Measurements from ENCODE around the gene LNX1. TPM values are rescaled to one million over a fixed set of nuclear protein-coding genes. Genes with fewer than 3 reads are reported as not detected.

Gene LNX1
- total and polyA plus RNA-seq, 10 of the 15 experiments (the other 5 are each of a cell fraction or from before 2014, with no cell fraction given), result 0.72 to 1.4 (median 1.0) TPM

GRCh38 chr4:53453385-53453784 is 137.9 kb downstream of the LNX1 start:
- no peaks in the 10 kb centered on the region for H3K79me2 ChIP-seq (ENCODE audit: control insufficient read depth, insufficient read depth, low read length)
- H4K20me1 ChIP-seq (ENCODE audit: control insufficient read depth, insufficient read depth), result no peaks in the 10 kb centered on the region
- no peak for FAIRE-seq
- no peaks in the 10 kb centered on the region for H3K4me1 ChIP-seq (ENCODE audit: control insufficient read depth, insufficient read depth, low read length)
- no peak for DNase-seq (ENCODE audit: low read depth, low spot score)
- no TSS peak for BruUV-seq (replicated peaks)
- ChIA-PET POLR2A (no interaction called here), CTCF (no interaction called here), SMC1A (ENCODE audit: uncharacterized antibody, unreplicated experiment) (interaction anchor here (0.8 to 1.2 kb wide), 3 partner anchors 23 to 103 kb away, joined by 3 read pairs; no protein-coding TSS in a partner anchor), RAD21 (ENCODE audit: unreplicated experiment) (no interaction called here)
- no peaks in the 10 kb centered on the region for H3K9me3 ChIP-seq (replicated peaks; ENCODE audit: control insufficient read depth, insufficient read depth, low read length)
- no peak for TF ChIP-seq POU2F2 (IDR thresholded peaks at IDR 0.05; ENCODE audit: borderline replicate concordance, low read depth, low read length)
- TF ChIP-seq SREBF2 (IDR thresholded peaks at IDR 0.05; ENCODE audit: low read length), result no peak
- no peak for TF ChIP-seq JUNB (IDR thresholded peaks at IDR 0.05)
- TF ChIP-seq YBX1 (IDR thresholded peaks at IDR 0.05), result no peak
- no peak for TF ChIP-seq EZH2 (IDR thresholded peaks at IDR 0.05; ENCODE audit: borderline replicate concordance, control insufficient read depth, low read depth, low read length)
- H3K27me3 ChIP-seq (replicated peaks in 1 of 2; ENCODE audit: control insufficient read depth in 2 of 2, insufficient read depth in 2 of 2, low read length in 1 of 2), result no peaks in the 10 kb centered on the region
- no peak overlapping the region for H2AFZ ChIP-seq (ENCODE audit: control insufficient read depth, low read depth, low read length)
- no peak for ATAC-seq
- H3K27ac ChIP-seq (ENCODE audit: control insufficient read depth, insufficient read depth), result no peak overlapping the region
- H3K4me2 ChIP-seq (ENCODE audit: control insufficient read depth, insufficient read depth), result no peak overlapping the region
- in situ Hi-C loops (cut with MboI), result no loop called here
- 96% methylated on average over 2 of the region's 2 CpGs for WGBS (ENCODE audit: insufficient coverage, insufficient replicate concordance, low lambda C conversion rate, missing lambda C conversion rate)
- intact Hi-C loops (cut with micrococcal nuclease; ENCODE audit: unreplicated experiment), result no loop called here
- H3K9ac ChIP-seq (ENCODE audit: control insufficient read depth, insufficient read depth, low read length), result no peak overlapping the region
- peaks cover 2 to 17% of the 10 kb centered on the region in 2 experiments for H3K36me3 ChIP-seq (ENCODE audit: control insufficient read depth in 2 of 2, insufficient read depth in 2 of 2, low read length in 1 of 2)
- H3K4me3 ChIP-seq, result no peak overlapping the region

- Histone ChIP-seq H3K4me3 (no peak overlapping the region), H3K9ac (ENCODE audit: control insufficient read depth, insufficient read depth, low read length) (no peak overlapping the region), H3K36me3 (ENCODE audit: control insufficient read depth in 2 of 2, insufficient read depth in 2 of 2, low read length in 1 of 2) (peaks cover 2 to 16% of the 10 kb centered on the region in 2 experiments), H2AFZ (ENCODE audit: control insufficient read depth, low read depth, low read length) (no peak overlapping the region), H3K4me2 (ENCODE audit: control insufficient read depth, insufficient read depth) (no peak overlapping the region), H3K79me2 (ENCODE audit: control insufficient read depth, insufficient read depth, low read length) (no peaks in the 10 kb centered on the region), H3K27me3 (replicated peaks in 1 of 2; ENCODE audit: control insufficient read depth in 2 of 2, insufficient read depth in 2 of 2, low read length in 1 of 2) (no peaks in the 10 kb centered on the region), H3K27ac (ENCODE audit: control insufficient read depth, insufficient read depth) (no peak overlapping the region), H4K20me1 (ENCODE audit: control insufficient read depth, insufficient read depth) (no peaks in the 10 kb centered on the region), H3K4me1 (ENCODE audit: control insufficient read depth, insufficient read depth, low read length) (no peaks in the 10 kb centered on the region), H3K9me3 (replicated peaks; ENCODE audit: control insufficient read depth, insufficient read depth, low read length) (no peaks in the 10 kb centered on the region)
- intact Hi-C loops (cut with micrococcal nuclease; ENCODE audit: unreplicated experiment) (no loop called here), in situ Hi-C loops (cut with MboI) (no loop called here)
- DNase-seq (ENCODE audit: low read depth, low spot score) (no peak), ATAC-seq (no peak), FAIRE-seq (no peak)
- ChIA-PET SMC1A (ENCODE audit: uncharacterized antibody, unreplicated experiment) (interaction anchor here (0.6 to 1.2 kb wide), 6 partner anchors 9 to 567 kb away, joined by 3 to 4 read pairs (median 3); no protein-coding TSS in a partner anchor), POLR2A (no interaction called here), RAD21 (ENCODE audit: unreplicated experiment) (interaction anchor here (0.9 kb wide), 1 partner anchor 14 kb away, joined by 3 read pairs; no protein-coding TSS in a partner anchor), CTCF (interaction anchor here (0.6 to 1.6 kb wide), 6 partner anchors 14 to 782 kb away, joined by 3 to 5 read pairs (median 3); no protein-coding TSS in a partner anchor)
- no TSS peak for BruUV-seq (replicated peaks)
- WGBS (ENCODE audit: insufficient coverage, insufficient replicate concordance, low lambda C conversion rate, missing lambda C conversion rate), result 100% methylated on average over 1 of the region's 3 CpGs
- no peak for TF ChIP-seq IRF4 (IDR thresholded peaks at IDR 0.05; ENCODE audit: low read depth, low read length)
- no peak for TF ChIP-seq ATF2 (IDR thresholded peaks at IDR 0.05; ENCODE audit: low read length)
- TF ChIP-seq ZSCAN29 (IDR thresholded peaks at IDR 0.05), result no peak
- TF ChIP-seq ZNF207 (IDR thresholded peaks at IDR 0.05; ENCODE audit: borderline replicate concordance), result no peak
- no peak for TF ChIP-seq NRF1 (conservative IDR thresholded peaks at IDR 0.05; ENCODE audit: low read depth, low read length)
- TF ChIP-seq ESRRA (IDR thresholded peaks at IDR 0.05; ENCODE audit: low read length), result no peak
- TF ChIP-seq ZBTB40 (IDR thresholded peaks at IDR 0.05; ENCODE audit: borderline replicate concordance), result no peak
- TF ChIP-seq POU2F2 (IDR thresholded peaks at IDR 0.05; ENCODE audit: borderline replicate concordance, low read depth, low read length), result no peak
- TF ChIP-seq HCFC1 (IDR thresholded peaks at IDR 0.05; ENCODE audit: low read length), result no peak
Observed at GRCh38 chr4:53450773-53451172, 140.5 kb downstream of the LNX1 start.

All from GM12878 (cell line).